ENCODE measurements around the gene EEF1A2.

GRCh38 chr20:63522091-63522868, 23.4 kb upstream of the EEF1A2 start:
- TF ChIP-seq CTCF (IDR thresholded peaks at IDR 0.05): no peak
- no peak for TF ChIP-seq POLR2AphosphoS2 (conservative IDR thresholded peaks at IDR 0.05; ENCODE audit: low read length)
- no peak for TF ChIP-seq CBX8 (IDR thresholded peaks at IDR 0.05)
- TF ChIP-seq RFX5 (IDR thresholded peaks at IDR 0.05): no peak
